Esophagus squamous epithelium (tissue), 4 donors: Measurements from ENCODE around the gene CMBL.

ENCODE experiments used
- POLR2A ChIP-seq, 4 donors: fragments of 450-650 bp; IDR thresholded peaks; one replicate each; pipeline ENCODE4 v1.6.1; 2017; ENCODE audit warnings: antibody characterized with exemption in 4 of 4, mild to moderate bottlenecking in 4 of 4, moderate library complexity in 3 of 4
- TF ChIP-seq, protein P1 (sequence below), 6 experiments: fragments of 450-650 bp in 4 of 6; fragments of 200-600 bp in 2 of 6; sonication (generic) in 2 of 6; IDR thresholded peaks; one replicate each; pipeline ENCODE4 v1.5.1; 2016 to 2019; ENCODE audit warnings: antibody characterized with exemption in 6 of 6, mild to moderate bottlenecking in 4 of 6, moderate library complexity in 4 of 6

DNA sequence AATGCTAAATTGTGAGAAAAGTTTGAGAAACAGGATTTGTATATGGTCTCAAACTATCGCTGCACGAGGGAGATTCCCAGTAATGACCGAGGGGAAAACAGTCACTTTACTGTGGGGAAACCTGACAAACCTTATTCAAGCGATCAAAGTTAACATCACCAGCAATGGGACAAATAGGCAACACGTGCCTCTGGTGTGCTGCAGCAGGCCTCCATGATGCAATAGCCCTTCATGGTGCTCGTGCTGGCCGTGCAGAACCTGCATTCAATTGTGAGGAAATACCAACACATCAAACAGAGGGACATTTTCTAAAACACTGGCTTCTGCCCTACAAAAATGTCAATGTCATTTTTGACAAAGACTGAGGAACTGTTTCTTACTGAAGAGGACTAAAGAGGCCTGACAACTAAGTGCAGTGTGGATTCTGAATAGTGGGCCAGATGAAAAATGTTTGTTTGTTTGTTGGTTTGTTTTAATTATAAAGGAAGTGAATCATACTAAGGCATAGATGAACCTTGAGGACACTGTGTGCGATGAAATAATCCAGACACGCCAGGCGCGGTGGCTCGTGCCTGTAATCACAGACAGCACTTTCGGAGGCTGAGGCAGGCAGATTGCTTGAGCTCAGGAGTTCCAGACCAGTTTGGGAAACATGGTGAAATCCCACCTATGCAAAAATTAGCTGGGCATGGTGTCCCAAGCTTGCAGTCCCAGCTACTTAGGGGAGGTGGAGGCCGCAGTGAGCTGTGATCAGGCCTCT is 28.2 kb upstream of the CMBL start:
- TF ChIP-seq, protein P1, sequence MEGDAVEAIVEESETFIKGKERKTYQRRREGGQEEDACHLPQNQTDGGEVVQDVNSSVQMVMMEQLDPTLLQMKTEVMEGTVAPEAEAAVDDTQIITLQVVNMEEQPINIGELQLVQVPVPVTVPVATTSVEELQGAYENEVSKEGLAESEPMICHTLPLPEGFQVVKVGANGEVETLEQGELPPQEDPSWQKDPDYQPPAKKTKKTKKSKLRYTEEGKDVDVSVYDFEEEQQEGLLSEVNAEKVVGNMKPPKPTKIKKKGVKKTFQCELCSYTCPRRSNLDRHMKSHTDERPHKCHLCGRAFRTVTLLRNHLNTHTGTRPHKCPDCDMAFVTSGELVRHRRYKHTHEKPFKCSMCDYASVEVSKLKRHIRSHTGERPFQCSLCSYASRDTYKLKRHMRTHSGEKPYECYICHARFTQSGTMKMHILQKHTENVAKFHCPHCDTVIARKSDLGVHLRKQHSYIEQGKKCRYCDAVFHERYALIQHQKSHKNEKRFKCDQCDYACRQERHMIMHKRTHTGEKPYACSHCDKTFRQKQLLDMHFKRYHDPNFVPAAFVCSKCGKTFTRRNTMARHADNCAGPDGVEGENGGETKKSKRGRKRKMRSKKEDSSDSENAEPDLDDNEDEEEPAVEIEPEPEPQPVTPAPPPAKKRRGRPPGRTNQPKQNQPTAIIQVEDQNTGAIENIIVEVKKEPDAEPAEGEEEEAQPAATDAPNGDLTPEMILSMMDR (IDR thresholded peaks at IDR 0.05): no peak
- TF ChIP-seq POLR2A (IDR thresholded peaks at IDR 0.05): no peak
